A673 (cell line): ENCODE measurements around the gene ZMYND11.

Experiments used
- CTCF ChIP-seq: fragments of 300-800, 200-600 bp; sonication (generic); conservative IDR thresholded peaks from 2 replicates; pipeline ENCODE4 v1.5.1; 2017; ENCODE audit warnings: low read depth, mild to moderate bottlenecking, antibody characterized with exemption, low read length, moderate library complexity, mixed read lengths
- EZH2 ChIP-seq: fragments of 200-600 bp; sonication (generic); IDR thresholded peaks from 2 replicates; pipeline ENCODE4 v1.6.1; 2017; ENCODE audit warnings: borderline replicate concordance, low read depth, mild to moderate bottlenecking, mixed read lengths, antibody characterized with exemption, low read length; ENCODE audit not compliant: poor library complexity, severe bottlenecking

GRCh38 chr10:244227-244626 is 109.0 kb downstream of the ZMYND11 start:
- TF ChIP-seq CTCF = no peak
- TF ChIP-seq EZH2 = no peak
